Posterior cingulate gyrus (tissue), 11 donors: ENCODE data around the gene SOCS1.

Experiments used
- DNase-seq, 10 donors: peaks; one replicate each; pipeline versions ENCODE4 v3.0.0 to v3.0.0-alpha.2; 2020 to 2021; ENCODE audit warnings: mixed read lengths in 3 of 10
- intact Hi-C: fragments of 100-400 bp; cut with DNase I; formaldehyde crosslinking; loops from one replicate; pipeline ENCODE4 v1.15.1; 2023

Gene SOCS1

DNA sequence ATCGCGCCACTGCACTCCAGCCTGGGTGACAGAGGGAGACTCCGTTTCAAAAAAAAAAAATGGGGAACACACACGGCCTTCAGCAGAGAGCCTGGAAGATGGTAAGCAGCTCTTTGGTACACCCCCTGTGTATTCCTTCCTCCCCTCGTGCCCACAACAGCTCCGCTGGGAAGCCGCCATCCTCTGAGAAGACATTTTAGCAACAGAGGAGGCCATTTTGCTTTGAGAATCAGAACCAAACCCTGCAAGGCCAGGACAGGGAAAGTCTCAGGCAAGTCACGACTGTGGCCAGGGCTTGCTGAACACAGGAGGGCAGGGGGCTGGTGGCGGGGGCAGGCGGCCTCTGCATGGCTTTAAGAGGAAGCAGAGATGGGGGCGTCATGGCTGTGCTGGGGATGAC, 45.7 kb downstream of the SOCS1 start:
- DNase-seq = no peak
- intact Hi-C loops = no loop called here

DNA sequence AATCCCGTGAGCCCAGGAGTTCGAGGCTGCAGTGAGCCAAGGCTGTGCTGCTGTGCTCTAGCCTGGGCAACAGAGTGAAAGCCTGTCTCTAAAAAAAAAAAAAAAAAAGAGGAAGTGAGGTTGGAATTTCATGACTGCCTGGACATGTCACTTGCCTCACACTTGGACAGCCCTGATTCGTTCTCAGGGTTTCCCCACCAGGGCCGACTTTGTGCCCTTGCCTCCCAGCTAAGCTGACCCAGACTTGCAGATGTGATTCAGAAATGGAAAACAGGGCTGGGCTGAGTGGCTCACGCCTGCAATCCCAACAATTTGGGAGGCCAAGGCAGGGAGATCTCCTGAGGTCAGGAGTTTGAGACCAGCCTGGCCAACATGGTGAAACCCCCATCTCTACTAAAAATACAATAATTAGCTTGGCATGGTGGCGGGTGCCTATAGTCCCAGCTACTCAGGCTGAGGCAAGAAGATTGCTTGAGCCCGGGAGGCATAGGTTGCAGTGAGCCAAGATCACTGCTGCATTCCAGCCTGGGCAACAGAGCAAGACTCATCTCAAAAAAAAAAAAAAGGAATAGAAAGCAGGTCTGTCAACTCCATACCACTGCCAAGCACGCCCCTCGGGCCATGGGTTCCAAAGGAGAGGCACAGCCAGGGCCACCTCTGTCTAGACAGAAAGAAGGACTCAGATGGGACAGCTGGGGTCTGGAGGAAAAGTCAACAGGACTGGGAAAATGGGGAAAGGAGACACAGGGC, 46.9 kb downstream of the SOCS1 start:
- intact Hi-C loops = no loop called here
- no peak for DNase-seq

DNA sequence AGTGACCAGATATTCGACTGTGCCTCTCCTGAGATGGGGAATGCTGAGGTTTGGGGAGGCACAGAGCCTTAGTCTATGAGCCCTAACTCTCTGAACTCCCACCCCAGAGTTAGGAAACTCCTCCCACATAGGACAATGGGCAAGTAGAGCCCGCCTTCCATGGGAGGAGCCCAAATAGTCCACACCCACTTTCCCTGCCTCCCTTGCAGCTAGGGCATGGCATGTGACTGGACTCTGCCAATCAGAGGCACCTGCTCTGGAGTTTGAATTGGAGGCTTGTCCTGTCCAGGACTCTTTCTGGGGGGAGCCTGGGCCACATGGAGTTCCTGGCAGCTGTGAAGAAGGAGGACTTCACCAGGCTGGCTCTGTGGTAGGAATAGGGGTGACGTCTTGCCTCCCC, 48.4 kb downstream of the SOCS1 start:
- intact Hi-C loops = no loop called here

DNA sequence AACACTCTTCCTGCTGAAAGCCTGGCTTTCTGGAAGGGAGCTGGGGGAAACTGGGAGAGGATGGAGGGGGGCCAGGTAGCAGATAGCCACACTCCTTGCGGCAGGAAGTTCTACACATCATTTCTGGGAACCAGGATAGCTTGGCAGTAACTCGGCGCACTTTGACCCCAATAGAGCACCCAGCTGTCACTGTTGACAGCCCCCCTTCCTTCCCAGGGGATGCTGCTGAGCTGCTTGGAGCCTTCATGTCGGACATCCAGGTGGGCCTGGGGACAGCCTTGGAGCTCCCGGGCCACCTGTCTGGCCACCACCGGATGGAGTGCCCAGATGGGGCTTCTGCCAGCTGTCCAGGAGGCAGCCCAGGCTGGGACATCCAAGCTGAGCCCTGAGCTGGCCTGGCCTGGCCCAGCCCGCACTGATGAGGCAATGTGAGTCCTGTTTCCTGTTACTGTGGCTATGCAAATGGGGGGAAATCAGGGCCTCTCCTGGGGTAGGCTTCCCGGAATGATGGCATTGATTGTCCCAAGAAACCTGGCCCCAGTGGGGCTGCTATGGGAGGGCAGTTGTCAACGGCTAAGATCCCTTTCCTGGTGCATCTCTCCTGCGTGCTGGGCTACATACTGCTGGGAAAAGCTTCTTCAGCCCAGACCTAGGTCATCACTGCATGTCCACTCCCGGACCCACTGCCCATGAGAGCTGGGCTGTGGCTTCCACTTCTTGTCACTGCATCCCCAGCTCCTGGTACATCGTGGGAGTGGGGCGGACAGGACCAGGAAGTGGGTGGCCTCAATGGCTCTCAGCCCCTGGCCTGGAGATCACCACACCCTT, 50.0 kb downstream of the SOCS1 start:
- intact Hi-C loops = no loop called here
- no peak for DNase-seq

More for the DNA sequence above, 48.4 kb downstream of the SOCS1 start:
- DNase-seq = no peak

DNA sequence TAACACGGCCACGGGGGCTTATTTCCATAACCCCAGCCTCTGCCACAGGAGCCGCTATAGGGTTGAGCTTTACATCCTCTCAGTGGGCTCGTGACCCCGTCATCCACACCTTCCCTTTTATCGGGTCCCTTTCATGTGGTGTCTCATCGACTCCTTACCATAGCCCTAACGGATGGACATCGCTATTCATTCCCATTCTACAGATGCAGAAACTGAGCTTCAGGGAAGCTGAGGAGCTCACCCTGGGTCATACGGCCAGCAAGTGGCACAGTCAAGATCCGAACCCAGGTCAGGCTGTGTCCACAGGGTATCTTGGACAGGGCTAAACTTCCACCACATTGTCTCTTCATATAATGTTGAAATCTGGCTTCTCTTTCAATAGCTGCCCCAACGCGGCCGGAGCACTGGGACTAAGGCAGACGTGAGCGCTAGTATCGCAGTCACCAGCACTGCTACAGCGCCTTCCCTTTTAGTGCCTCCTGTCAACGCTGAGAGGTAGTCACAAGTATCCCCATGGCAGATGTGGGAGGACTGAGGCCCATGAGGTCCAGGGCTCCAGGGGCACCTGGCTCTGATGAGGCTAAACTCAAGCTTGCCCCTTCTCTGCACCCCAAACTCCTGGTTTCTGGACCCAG, 50.8 kb downstream of the SOCS1 start:
- intact Hi-C loops = no loop called here

DNA sequence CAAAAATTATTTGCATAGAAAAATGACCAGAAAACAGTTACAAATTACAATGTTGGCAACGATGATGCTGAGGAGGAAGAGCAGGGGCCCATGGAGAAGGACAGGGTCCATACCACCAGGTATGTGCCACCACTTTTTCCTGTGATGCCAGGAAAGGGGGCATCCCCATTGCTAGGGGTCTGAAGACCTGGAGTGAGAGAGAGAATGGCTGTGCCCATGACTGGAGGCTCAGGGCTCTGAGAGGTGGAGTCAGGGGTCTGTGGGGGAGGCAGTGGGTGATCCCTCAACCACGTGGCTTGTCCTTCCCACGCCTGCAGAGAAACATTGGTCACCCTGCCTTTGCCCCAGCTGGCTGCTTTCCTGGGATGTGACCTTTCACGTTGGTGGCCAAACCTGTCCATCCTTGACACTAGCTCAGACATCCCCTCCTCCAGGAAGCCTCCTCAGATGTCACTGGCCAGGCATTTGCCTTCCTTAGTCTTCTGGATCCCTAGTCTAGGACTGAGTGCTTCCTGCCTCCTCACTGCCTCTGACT, 51.4 kb downstream of the SOCS1 start:
- intact Hi-C loops = no loop called here

More for the DNA sequence above, 50.8 kb downstream of the SOCS1 start:
- no peak for DNase-seq

More for the DNA sequence above, 51.4 kb downstream of the SOCS1 start:
- DNase-seq = no peak
